ENCODE measurements around the gene SMAD1. TPM values are rescaled to one million over a fixed set of nuclear protein-coding genes. Genes with fewer than 3 reads are reported as not detected.
A peak's percentile ranks its signal among the peaks of the same experiment; 100 is the strongest.

Gene SMAD1
- 100 to 1,000 TPM in 1 of 4 donors, 10 to 100 TPM in 3; 48.1 to 102 (median 67.4) TPM for total RNA-seq

DNA sequence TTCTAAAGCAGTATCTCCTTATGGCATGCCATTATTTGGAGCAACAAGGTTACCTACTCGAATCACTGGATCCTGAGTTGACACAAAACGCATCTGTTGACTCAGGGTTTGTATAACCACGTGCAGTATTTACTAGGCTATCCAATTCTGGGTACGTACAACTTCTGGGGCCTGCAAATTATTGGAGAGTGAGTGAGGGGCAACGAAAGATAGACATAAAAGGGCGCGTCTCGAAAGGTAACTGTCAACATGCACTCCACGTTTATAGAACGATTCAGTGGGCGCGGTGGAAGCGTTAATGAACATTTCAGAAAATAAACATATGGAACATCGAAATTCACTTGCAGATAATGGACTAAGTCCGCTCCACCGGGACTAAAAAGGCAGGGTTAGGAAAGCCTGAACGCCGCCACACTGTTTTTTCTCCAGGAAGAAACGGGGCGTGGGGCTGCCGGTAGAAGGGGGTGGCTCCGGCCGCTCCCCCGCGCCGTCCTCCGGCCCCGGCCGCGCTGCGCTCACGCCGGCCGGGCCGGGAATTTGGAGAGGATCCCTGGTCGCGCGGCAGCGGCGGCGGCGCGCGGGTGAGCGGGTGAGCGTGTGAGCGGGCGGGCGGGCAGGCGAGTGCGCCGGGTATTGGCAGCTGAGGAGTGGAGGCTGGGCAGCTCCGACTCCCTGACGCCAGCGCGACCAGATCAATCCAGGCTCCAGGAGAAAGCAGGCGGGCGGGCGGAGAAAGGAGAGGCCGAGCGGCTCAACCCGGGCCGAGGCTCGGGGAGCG, at the start of gene SMAD1:
SMAD1 (plus strand) TSS at position 690 of the 778 bp plus-strand sequence. CDS start 32,761 bp downstream, outside the sequence.
- Histone ChIP-seq H3K27ac (peak within 1 kb of the TSS; percentile 95 to 99 (median 99)), H3K36me3 (no peaks in the 10 kb centered on the region), H3K9me3 (no peaks in the 10 kb centered on the region), H3K4me3 (replicated peaks in 1 of 3) (peak within 1 kb of the TSS; percentile 20 to 100 (median 93)), H3K4me1 (peaks cover 7 to 12% of the 10 kb centered on the region in 2 donors), H3K27me3 (no peaks in the 10 kb centered on the region)
- peak; percentile 91 to 93 for DNase-seq
- intact Hi-C loops (cut with DNase I): no loop called here
- 1 to 3% methylated on average over 19 to 37 of the region's 65 CpGs for WGBS, 2 donors
- TF ChIP-seq POLR2A (IDR thresholded peaks at IDR 0.05): peak; percentile 73 to 89
- TF ChIP-seq, protein P1, sequence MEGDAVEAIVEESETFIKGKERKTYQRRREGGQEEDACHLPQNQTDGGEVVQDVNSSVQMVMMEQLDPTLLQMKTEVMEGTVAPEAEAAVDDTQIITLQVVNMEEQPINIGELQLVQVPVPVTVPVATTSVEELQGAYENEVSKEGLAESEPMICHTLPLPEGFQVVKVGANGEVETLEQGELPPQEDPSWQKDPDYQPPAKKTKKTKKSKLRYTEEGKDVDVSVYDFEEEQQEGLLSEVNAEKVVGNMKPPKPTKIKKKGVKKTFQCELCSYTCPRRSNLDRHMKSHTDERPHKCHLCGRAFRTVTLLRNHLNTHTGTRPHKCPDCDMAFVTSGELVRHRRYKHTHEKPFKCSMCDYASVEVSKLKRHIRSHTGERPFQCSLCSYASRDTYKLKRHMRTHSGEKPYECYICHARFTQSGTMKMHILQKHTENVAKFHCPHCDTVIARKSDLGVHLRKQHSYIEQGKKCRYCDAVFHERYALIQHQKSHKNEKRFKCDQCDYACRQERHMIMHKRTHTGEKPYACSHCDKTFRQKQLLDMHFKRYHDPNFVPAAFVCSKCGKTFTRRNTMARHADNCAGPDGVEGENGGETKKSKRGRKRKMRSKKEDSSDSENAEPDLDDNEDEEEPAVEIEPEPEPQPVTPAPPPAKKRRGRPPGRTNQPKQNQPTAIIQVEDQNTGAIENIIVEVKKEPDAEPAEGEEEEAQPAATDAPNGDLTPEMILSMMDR (IDR thresholded peaks at IDR 0.05): no peak

DNA sequence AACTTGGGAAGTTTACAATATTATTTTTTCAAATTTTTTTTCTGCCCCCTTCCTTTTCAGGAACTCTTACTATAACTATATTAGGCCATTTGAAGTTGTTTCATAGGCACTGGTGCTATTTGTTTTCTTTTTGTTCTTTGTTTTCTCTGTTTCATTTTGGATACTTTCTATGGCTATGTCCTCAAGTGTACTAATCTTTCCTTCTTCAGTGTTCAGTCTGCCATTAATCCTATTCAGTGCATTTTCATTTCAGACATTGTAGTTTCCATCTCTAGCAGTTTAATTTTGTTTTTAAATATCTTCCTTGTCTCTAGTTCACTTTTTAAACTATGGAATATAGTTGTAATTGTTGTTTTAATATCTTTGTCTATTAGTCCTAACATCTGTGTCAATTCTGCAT, 48.0 kb upstream of the SMAD1 start:
- TF ChIP-seq, protein P1 (IDR thresholded peaks at IDR 0.05): no peak
- TF ChIP-seq POLR2A (IDR thresholded peaks at IDR 0.05): no peak
- intact Hi-C loops (cut with DNase I): no loop called here

GRCh38 chr4:145435646-145436045, 46.0 kb upstream of the SMAD1 start:
- WGBS, 2 donors: 81 to 87% methylated on average over 3 of the region's 3 CpGs
- intact Hi-C loops (cut with DNase I): no loop called here
- DNase-seq: no peak

More for the DNA sequence above, 48.0 kb upstream of the SMAD1 start:
- no peak overlapping the region for H3K27ac ChIP-seq
- DNase-seq: no peak
- no peaks in the 10 kb centered on the region for H3K9me3 ChIP-seq
- no peaks in the 10 kb centered on the region for H3K27me3 ChIP-seq
- H3K36me3 ChIP-seq: no peaks in the 10 kb centered on the region
- no peak overlapping the region for H3K4me3 ChIP-seq (replicated peaks in 1 of 3)
- H3K4me1 ChIP-seq: no peaks in the 10 kb centered on the region

DNA sequence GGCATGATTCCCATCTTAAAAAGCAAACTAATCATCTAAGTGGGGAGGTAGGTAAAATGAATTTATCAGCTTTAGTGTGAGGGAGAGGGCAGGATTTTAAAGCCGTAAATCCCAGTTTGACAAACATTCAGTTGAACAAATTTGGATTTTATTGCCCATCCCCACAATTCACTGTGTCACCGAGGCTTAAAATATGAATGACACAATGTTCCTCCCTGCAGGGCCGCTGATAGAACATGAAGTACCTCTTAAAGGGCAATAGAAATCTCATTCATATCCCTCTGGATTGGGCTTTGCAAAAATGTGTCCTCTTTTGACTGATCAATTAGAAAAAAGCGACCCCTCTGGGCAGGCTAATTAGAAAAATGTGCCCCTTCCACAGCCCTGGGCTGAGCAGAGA, 45.5 kb upstream of the SMAD1 start:
- Histone ChIP-seq H3K27ac (no peak overlapping the region), H3K4me1 (no peaks in the 10 kb centered on the region), H3K27me3 (no peaks in the 10 kb centered on the region), H3K36me3 (no peaks in the 10 kb centered on the region), H3K4me3 (replicated peaks in 1 of 3) (no peak overlapping the region), H3K9me3 (no peaks in the 10 kb centered on the region)
- intact Hi-C loops (cut with DNase I): no loop called here
- TF ChIP-seq, protein P1 (IDR thresholded peaks at IDR 0.05): no peak
- no peak for TF ChIP-seq POLR2A (IDR thresholded peaks at IDR 0.05)
- no peak for DNase-seq
- WGBS, 2 donors: 76 to 85% methylated on average over 4 of the region's 4 CpGs

More at GRCh38 chr4:145435646-145436045, 46.0 kb upstream of the SMAD1 start:
- Histone ChIP-seq H3K9me3 (no peaks in the 10 kb centered on the region), H3K36me3 (no peaks in the 10 kb centered on the region), H3K27ac (no peak overlapping the region), H3K4me1 (no peaks in the 10 kb centered on the region), H3K4me3 (replicated peaks in 1 of 3) (no peak overlapping the region), H3K27me3 (no peaks in the 10 kb centered on the region)
- no peak for TF ChIP-seq POLR2A (IDR thresholded peaks at IDR 0.05)
- TF ChIP-seq, protein P1 (IDR thresholded peaks at IDR 0.05): no peak

GRCh38 chr4:145436796-145437195, 44.9 kb upstream of the SMAD1 start:
- no peak overlapping the region for H3K4me3 ChIP-seq (replicated peaks in 1 of 3)
- no peak for DNase-seq
- H3K4me1 ChIP-seq: no peaks in the 10 kb centered on the region
- no peaks in the 10 kb centered on the region for H3K36me3 ChIP-seq
- 48 to 58% methylated on average over 2 of the region's 2 CpGs for WGBS, 2 donors
- no peak overlapping the region for H3K27ac ChIP-seq
- no peaks in the 10 kb centered on the region for H3K9me3 ChIP-seq
- no peak for TF ChIP-seq POLR2A (IDR thresholded peaks at IDR 0.05)
- TF ChIP-seq, protein P1 (IDR thresholded peaks at IDR 0.05): no peak
- no peaks in the 10 kb centered on the region for H3K27me3 ChIP-seq
- intact Hi-C loops (cut with DNase I): no loop called here

Data from thyroid gland (tissue), 4 donors.